ENCODE results near the gene TXK. TPM values are rescaled to one million over a fixed set of nuclear protein-coding genes. Genes with fewer than 3 reads are reported as not detected.

TXK gene
- total RNA-seq, 1 experiment from 2014 or later = 1.7 TPM

DNA sequence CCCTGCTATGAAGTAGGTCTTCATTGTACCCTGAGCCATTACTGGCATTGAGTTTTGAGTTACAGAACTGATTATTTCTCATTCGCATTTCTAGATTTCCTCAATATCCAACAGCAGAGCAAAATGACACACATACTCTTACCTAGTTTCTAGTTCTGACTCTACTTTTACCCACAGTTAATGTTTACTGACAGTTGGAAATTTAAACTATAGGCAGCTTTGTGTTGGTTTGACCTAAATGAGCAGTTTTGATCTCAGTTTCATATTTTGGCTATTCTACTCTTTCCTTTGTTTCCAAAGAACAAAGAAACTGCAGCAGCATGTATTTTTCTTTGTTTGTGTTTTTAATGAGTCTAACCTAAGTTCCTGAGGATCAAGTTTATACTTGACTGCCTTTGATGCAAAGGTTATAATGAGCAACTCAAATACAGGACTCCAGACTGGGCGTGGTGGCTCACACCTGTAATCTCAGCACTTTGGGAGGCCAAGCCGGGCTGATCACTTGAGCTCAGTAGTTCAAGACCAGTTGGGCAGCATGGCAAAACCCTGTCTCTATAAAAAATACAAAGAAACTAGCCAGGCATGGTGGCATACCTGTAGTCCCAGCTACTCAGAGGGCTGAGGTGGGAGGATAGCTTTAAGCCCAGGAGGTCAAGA, 30.4 kb downstream of the TXK start:
- intact Hi-C loops (cut with micrococcal nuclease; ENCODE audit: unreplicated experiment) = no loop called here
- H3K9me3 ChIP-seq = no peaks in the 10 kb centered on the region
- H3K27me3 ChIP-seq (replicated peaks; ENCODE audit: control insufficient read depth, insufficient read depth, low read length) = no peaks in the 10 kb centered on the region
- CTCF ChIA-PET = no interaction called here
- DNase-seq = no peak
- H3K36me3 ChIP-seq (ENCODE audit: control insufficient read depth, insufficient read depth, low read length) = no peaks in the 10 kb centered on the region
- TF ChIP-seq, protein P1, sequence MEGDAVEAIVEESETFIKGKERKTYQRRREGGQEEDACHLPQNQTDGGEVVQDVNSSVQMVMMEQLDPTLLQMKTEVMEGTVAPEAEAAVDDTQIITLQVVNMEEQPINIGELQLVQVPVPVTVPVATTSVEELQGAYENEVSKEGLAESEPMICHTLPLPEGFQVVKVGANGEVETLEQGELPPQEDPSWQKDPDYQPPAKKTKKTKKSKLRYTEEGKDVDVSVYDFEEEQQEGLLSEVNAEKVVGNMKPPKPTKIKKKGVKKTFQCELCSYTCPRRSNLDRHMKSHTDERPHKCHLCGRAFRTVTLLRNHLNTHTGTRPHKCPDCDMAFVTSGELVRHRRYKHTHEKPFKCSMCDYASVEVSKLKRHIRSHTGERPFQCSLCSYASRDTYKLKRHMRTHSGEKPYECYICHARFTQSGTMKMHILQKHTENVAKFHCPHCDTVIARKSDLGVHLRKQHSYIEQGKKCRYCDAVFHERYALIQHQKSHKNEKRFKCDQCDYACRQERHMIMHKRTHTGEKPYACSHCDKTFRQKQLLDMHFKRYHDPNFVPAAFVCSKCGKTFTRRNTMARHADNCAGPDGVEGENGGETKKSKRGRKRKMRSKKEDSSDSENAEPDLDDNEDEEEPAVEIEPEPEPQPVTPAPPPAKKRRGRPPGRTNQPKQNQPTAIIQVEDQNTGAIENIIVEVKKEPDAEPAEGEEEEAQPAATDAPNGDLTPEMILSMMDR (IDR thresholded peaks at IDR 0.05; ENCODE audit: insufficient read depth in 1 of 2, low read depth in 1 of 2, low read length in 1 of 2, severe bottlenecking in 1 of 2, unreplicated experiment in 1 of 2) = no peak
- H3K4me3 ChIP-seq (ENCODE audit: low read depth, low read length) = no peak overlapping the region
- no peak overlapping the region for H3K27ac Mint-ChIP-seq (ENCODE audit: unreplicated experiment)
- H3K36me3 Mint-ChIP-seq (ENCODE audit: insufficient read depth, unreplicated experiment) = no peaks in the 10 kb centered on the region
- H3K4me1 Mint-ChIP-seq (ENCODE audit: low read depth, unreplicated experiment) = no peaks in the 10 kb centered on the region
- no peaks in the 10 kb centered on the region for H3K27me3 Mint-ChIP-seq (ENCODE audit: insufficient read depth, unreplicated experiment)
- no peak overlapping the region for H3K4me3 Mint-ChIP-seq (ENCODE audit: unreplicated experiment)
- H3K9me3 Mint-ChIP-seq (ENCODE audit: unreplicated experiment) = no peaks in the 10 kb centered on the region
- POLR2A ChIA-PET = no interaction called here
- no TSS peak for BruUV-seq (replicated peaks)
- no peaks in the 10 kb centered on the region for H3K4me1 ChIP-seq

DNA sequence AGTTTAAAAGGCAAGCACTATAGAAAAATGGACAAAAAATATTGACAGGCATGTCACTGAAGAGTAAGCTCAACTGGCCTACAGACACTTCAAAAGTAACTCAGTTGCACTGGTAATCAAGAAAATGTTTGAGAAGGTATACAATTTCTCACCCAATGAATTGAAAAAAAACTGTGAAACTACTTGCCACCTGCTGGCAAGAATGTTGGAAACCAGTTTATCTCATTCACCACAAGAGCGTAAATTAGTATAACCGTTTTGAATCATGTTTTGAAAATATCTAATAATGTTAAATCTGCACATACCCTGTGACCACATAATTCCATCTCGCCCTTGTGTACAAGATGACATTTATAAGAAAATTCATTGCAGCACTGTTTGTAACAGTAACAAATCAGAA, 31.7 kb downstream of the TXK start:
- Mint-ChIP-seq H3K36me3 (ENCODE audit: insufficient read depth, unreplicated experiment) (no peaks in the 10 kb centered on the region), H3K4me3 (ENCODE audit: unreplicated experiment) (no peak overlapping the region), H3K9me3 (ENCODE audit: unreplicated experiment) (no peaks in the 10 kb centered on the region), H3K4me1 (ENCODE audit: low read depth, unreplicated experiment) (no peaks in the 10 kb centered on the region), H3K27ac (ENCODE audit: unreplicated experiment) (no peak overlapping the region), H3K27me3 (ENCODE audit: insufficient read depth, unreplicated experiment) (no peaks in the 10 kb centered on the region)
- CTCF ChIA-PET = no interaction called here
- no peak for DNase-seq
- no peaks in the 10 kb centered on the region for H3K9me3 ChIP-seq
- H3K36me3 ChIP-seq (ENCODE audit: control insufficient read depth, insufficient read depth, low read length) = no peaks in the 10 kb centered on the region
- TF ChIP-seq, protein P1 (IDR thresholded peaks at IDR 0.05; ENCODE audit: insufficient read depth in 1 of 2, low read depth in 1 of 2, low read length in 1 of 2, severe bottlenecking in 1 of 2, unreplicated experiment in 1 of 2) = peak; percentile 29 to 38
- intact Hi-C loops (cut with micrococcal nuclease; ENCODE audit: unreplicated experiment) = no loop called here
- H3K4me3 ChIP-seq (ENCODE audit: low read depth, low read length) = no peak overlapping the region
- H3K27me3 ChIP-seq (replicated peaks; ENCODE audit: control insufficient read depth, insufficient read depth, low read length) = no peaks in the 10 kb centered on the region
- no peaks in the 10 kb centered on the region for H3K4me1 ChIP-seq
- no TSS peak for BruUV-seq (replicated peaks)
- POLR2A ChIA-PET = no interaction called here

DNA sequence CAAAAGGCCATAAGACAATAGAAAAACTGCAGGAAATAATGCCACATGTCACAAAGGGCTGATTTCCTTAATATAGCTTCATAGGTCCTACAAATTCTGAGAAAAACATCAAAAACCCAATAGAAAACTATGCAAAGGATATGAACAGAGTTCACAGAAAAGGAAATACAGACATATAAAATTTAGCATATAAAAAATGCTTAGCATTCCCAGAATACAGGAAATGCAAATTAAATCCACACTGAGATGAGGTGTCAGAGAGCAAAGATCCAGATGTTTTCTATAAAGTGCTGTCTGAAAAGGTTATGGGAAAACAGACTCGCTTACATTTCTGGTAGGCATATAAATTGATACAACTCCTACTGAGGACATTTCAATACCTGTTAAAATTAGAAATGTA, 33.8 kb downstream of the TXK start:
- no peaks in the 10 kb centered on the region for H3K27me3 ChIP-seq (replicated peaks; ENCODE audit: control insufficient read depth, insufficient read depth, low read length)
- POLR2A ChIA-PET = no interaction called here
- CTCF ChIA-PET = no interaction called here

More for the DNA sequence above, 33.8 kb downstream of the TXK start:
- H3K4me3 Mint-ChIP-seq (ENCODE audit: unreplicated experiment) = no peak overlapping the region
- H3K27me3 Mint-ChIP-seq (ENCODE audit: insufficient read depth, unreplicated experiment) = no peaks in the 10 kb centered on the region
- no peaks in the 10 kb centered on the region for H3K9me3 ChIP-seq
- DNase-seq = no peak
- no peak overlapping the region for H3K4me3 ChIP-seq (ENCODE audit: low read depth, low read length)
- H3K4me1 ChIP-seq = no peaks in the 10 kb centered on the region
- no peaks in the 10 kb centered on the region for H3K36me3 Mint-ChIP-seq (ENCODE audit: insufficient read depth, unreplicated experiment)
- no peak overlapping the region for H3K27ac Mint-ChIP-seq (ENCODE audit: unreplicated experiment)
- TF ChIP-seq, protein P1 (IDR thresholded peaks at IDR 0.05; ENCODE audit: insufficient read depth in 1 of 2, low read depth in 1 of 2, low read length in 1 of 2, severe bottlenecking in 1 of 2, unreplicated experiment in 1 of 2) = no peak
- no peaks in the 10 kb centered on the region for H3K4me1 Mint-ChIP-seq (ENCODE audit: low read depth, unreplicated experiment)
- H3K36me3 ChIP-seq (ENCODE audit: control insufficient read depth, insufficient read depth, low read length) = no peaks in the 10 kb centered on the region
- intact Hi-C loops (cut with micrococcal nuclease; ENCODE audit: unreplicated experiment) = no loop called here
- H3K9me3 Mint-ChIP-seq (ENCODE audit: unreplicated experiment) = no peaks in the 10 kb centered on the region
- no TSS peak for BruUV-seq (replicated peaks)
